ENCODE measurements around the gene GALNT10.

The GALNT10 gene

DNA sequence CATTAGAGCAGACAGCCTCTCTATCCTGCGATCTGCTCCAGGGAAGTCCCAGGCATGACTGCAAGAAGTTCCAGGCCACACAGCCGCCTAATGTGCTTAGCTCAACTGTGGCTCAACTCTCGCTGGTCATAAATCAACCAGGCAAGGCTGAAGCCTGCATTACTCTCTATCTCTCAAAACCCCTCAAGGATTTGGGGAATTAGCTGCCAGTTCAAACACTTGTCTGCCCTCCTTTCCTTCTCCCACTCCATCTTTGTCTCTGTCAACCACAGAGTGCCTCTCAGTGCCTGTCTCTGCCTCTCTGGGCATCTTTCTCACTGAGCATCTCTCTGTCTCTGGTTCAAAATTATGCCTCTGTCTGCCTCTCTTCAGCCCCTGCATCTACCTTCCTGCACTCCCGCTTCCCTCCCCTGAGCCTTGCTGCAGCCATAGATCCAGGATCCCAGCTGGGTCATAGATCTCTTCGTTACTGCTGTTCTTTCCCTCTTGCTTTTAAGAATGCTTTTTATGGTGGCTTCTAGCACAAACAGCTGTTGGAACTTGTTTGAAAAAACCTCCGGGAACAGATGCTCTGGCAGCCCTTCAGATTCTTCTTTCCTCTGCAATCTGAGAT is 27.9 kb upstream of the GALNT10 start:
- peaks cover 0 to 3% of the 10 kb centered on the region in 2 donors for H3K27me3 ChIP-seq (ENCODE audit: control insufficient read depth in 1 of 2, insufficient read depth in 2 of 2, low read length in 2 of 2)
- H3K9ac ChIP-seq (ENCODE audit: low read length in 2 of 2) = no peak overlapping the region
- H3K27ac ChIP-seq (ENCODE audit: low read length) = no peak overlapping the region
- peak overlapping the region in 1 of 2 donors; percentile 15 for H3K4me3 ChIP-seq (ENCODE audit: low read length in 2 of 2)
- no peaks in the 10 kb centered on the region for H3K9me3 ChIP-seq (ENCODE audit: control insufficient read depth in 2 of 2, low read length in 2 of 2)
- H3K36me3 ChIP-seq (ENCODE audit: control insufficient read depth in 2 of 2, insufficient read depth in 2 of 2, low read length in 2 of 2) = no peaks in the 10 kb centered on the region
- peaks cover 4% of the 10 kb centered on the region for H3K4me1 ChIP-seq (ENCODE audit: control insufficient read depth, insufficient read depth, low read length)

GRCh38 chr5:154163327-154164248 is 26.9 kb upstream of the GALNT10 start:
- H3K9ac ChIP-seq (ENCODE audit: low read length in 2 of 2) = no peak overlapping the region
- H3K36me3 ChIP-seq (ENCODE audit: control insufficient read depth in 2 of 2, insufficient read depth in 2 of 2, low read length in 2 of 2) = no peaks in the 10 kb centered on the region

DNA sequence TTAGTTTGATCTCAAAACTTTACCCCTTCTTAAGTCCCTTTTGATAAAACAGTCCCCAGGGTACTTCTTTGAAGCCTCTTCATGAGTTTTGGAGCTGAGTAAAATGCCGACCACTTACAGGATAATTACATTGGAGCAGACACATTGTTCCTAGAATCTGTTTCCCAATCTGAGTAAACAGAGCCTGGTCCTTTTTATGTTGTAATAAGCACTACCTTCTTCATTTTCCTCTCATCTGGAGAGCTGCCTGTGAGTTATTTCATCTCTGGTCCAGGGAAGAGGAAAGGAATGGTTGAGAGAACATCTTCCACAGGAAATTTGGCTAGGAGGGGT is 26.3 kb upstream of the GALNT10 start:
- Histone ChIP-seq H3K4me3 (ENCODE audit: low read length in 2 of 2) (no peak overlapping the region), H3K27me3 (ENCODE audit: control insufficient read depth in 1 of 2, insufficient read depth in 2 of 2, low read length in 2 of 2) (peaks cover 0 to 3% of the 10 kb centered on the region in 2 donors), H3K9ac (ENCODE audit: low read length in 2 of 2) (no peak overlapping the region), H3K36me3 (ENCODE audit: control insufficient read depth in 2 of 2, insufficient read depth in 2 of 2, low read length in 2 of 2) (no peaks in the 10 kb centered on the region), H3K9me3 (ENCODE audit: control insufficient read depth in 2 of 2, low read length in 2 of 2) (no peaks in the 10 kb centered on the region), H3K4me1 (ENCODE audit: control insufficient read depth, insufficient read depth, low read length) (no peaks in the 10 kb centered on the region), H3K27ac (ENCODE audit: low read length) (no peak overlapping the region)

More at GRCh38 chr5:154163327-154164248, 26.9 kb upstream of the GALNT10 start:
- H3K4me1 ChIP-seq (ENCODE audit: control insufficient read depth, insufficient read depth, low read length) = no peaks in the 10 kb centered on the region
- peaks cover 0 to 3% of the 10 kb centered on the region in 2 donors for H3K27me3 ChIP-seq (ENCODE audit: control insufficient read depth in 1 of 2, insufficient read depth in 2 of 2, low read length in 2 of 2)
- H3K9me3 ChIP-seq (ENCODE audit: control insufficient read depth in 2 of 2, low read length in 2 of 2) = no peaks in the 10 kb centered on the region
- no peak overlapping the region for H3K4me3 ChIP-seq (ENCODE audit: low read length in 2 of 2)
- no peak overlapping the region for H3K27ac ChIP-seq (ENCODE audit: low read length)

- no peaks in the 10 kb centered on the region for H3K36me3 ChIP-seq (ENCODE audit: control insufficient read depth in 2 of 2, insufficient read depth in 2 of 2, low read length in 2 of 2)
- no peak overlapping the region for H3K9ac ChIP-seq (ENCODE audit: low read length in 2 of 2)
- no peak overlapping the region for H3K27ac ChIP-seq (ENCODE audit: low read length)
- H3K27me3 ChIP-seq (ENCODE audit: control insufficient read depth in 1 of 2, insufficient read depth in 2 of 2, low read length in 2 of 2) = peaks cover 0 to 3% of the 10 kb centered on the region in 2 donors
- H3K4me3 ChIP-seq (ENCODE audit: low read length in 2 of 2) = no peak overlapping the region
- H3K4me1 ChIP-seq (ENCODE audit: control insufficient read depth, insufficient read depth, low read length) = no peaks in the 10 kb centered on the region
- H3K9me3 ChIP-seq (ENCODE audit: control insufficient read depth in 2 of 2, low read length in 2 of 2) = no peaks in the 10 kb centered on the region
Measured at GRCh38 chr5:154165886-154166285, 24.6 kb upstream of the GALNT10 start.

GRCh38 chr5:154166901-154167791 is 23.4 kb upstream of the GALNT10 start:
- no peaks in the 10 kb centered on the region for H3K36me3 ChIP-seq (ENCODE audit: control insufficient read depth in 2 of 2, insufficient read depth in 2 of 2, low read length in 2 of 2)
- no peaks in the 10 kb centered on the region for H3K9me3 ChIP-seq (ENCODE audit: control insufficient read depth in 2 of 2, low read length in 2 of 2)
- H3K9ac ChIP-seq (ENCODE audit: low read length in 2 of 2) = no peak overlapping the region
- H3K27ac ChIP-seq (ENCODE audit: low read length) = no peak overlapping the region
- no peaks in the 10 kb centered on the region for H3K4me1 ChIP-seq (ENCODE audit: control insufficient read depth, insufficient read depth, low read length)
- H3K27me3 ChIP-seq (ENCODE audit: control insufficient read depth in 1 of 2, insufficient read depth in 2 of 2, low read length in 2 of 2) = peaks cover 0 to 3% of the 10 kb centered on the region in 2 donors
- no peak overlapping the region for H3K4me3 ChIP-seq (ENCODE audit: low read length in 2 of 2)

GRCh38 chr5:154168395-154168794 is 22.1 kb upstream of the GALNT10 start:
- H3K9ac ChIP-seq (ENCODE audit: low read length in 2 of 2) = no peak overlapping the region
- no peak overlapping the region for H3K4me3 ChIP-seq (ENCODE audit: low read length in 2 of 2)
- H3K27me3 ChIP-seq (ENCODE audit: control insufficient read depth in 1 of 2, insufficient read depth in 2 of 2, low read length in 2 of 2) = peaks cover 0 to 3% of the 10 kb centered on the region in 2 donors
- H3K9me3 ChIP-seq (ENCODE audit: control insufficient read depth in 2 of 2, low read length in 2 of 2) = no peaks in the 10 kb centered on the region
- H3K36me3 ChIP-seq (ENCODE audit: control insufficient read depth in 2 of 2, insufficient read depth in 2 of 2, low read length in 2 of 2) = no peaks in the 10 kb centered on the region
- no peaks in the 10 kb centered on the region for H3K4me1 ChIP-seq (ENCODE audit: control insufficient read depth, insufficient read depth, low read length)
- H3K27ac ChIP-seq (ENCODE audit: low read length) = no peak overlapping the region

GRCh38 chr5:154172785-154173184 is 17.7 kb upstream of the GALNT10 start:
- H3K27ac ChIP-seq (ENCODE audit: low read length) = no peak overlapping the region
- no peaks in the 10 kb centered on the region for H3K9me3 ChIP-seq (ENCODE audit: control insufficient read depth in 2 of 2, low read length in 2 of 2)
- H3K4me3 ChIP-seq (ENCODE audit: low read length in 2 of 2) = no peak overlapping the region

DNA sequence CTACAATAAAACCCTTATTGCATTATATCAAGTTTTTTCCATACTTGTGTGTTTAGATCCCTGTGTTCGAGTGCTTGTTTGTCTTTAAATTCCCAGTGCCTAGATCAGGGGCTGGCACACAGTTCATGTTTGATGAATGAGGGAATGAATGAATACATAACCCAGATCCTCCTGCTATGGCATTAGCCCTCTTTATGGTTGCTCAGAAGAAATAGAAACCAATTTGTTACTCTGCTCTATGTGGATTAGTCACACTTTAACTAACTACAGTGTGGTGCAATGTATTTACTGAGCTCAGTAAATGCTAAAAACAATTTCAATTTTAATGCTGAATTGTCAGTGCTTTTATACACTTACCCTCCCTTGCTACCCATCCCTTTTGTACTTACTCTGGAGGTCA is 16.4 kb upstream of the GALNT10 start:
- H3K36me3 ChIP-seq (ENCODE audit: control insufficient read depth in 2 of 2, insufficient read depth in 2 of 2, low read length in 2 of 2) = no peaks in the 10 kb centered on the region
- H3K4me3 ChIP-seq (ENCODE audit: low read length in 2 of 2) = no peak overlapping the region
- peaks cover 3% of the 10 kb centered on the region for H3K4me1 ChIP-seq (ENCODE audit: control insufficient read depth, insufficient read depth, low read length)
- H3K27me3 ChIP-seq (ENCODE audit: control insufficient read depth in 1 of 2, insufficient read depth in 2 of 2, low read length in 2 of 2) = peaks cover 0 to 2% of the 10 kb centered on the region in 2 donors
- H3K9ac ChIP-seq (ENCODE audit: low read length in 2 of 2) = no peak overlapping the region
- no peak overlapping the region for H3K27ac ChIP-seq (ENCODE audit: low read length)
- H3K9me3 ChIP-seq (ENCODE audit: control insufficient read depth in 2 of 2, low read length in 2 of 2) = no peaks in the 10 kb centered on the region

More at GRCh38 chr5:154172785-154173184, 17.7 kb upstream of the GALNT10 start:
- H3K9ac ChIP-seq (ENCODE audit: low read length in 2 of 2) = no peak overlapping the region
- H3K27me3 ChIP-seq (ENCODE audit: control insufficient read depth in 1 of 2, insufficient read depth in 2 of 2, low read length in 2 of 2) = no peaks in the 10 kb centered on the region
- H3K36me3 ChIP-seq (ENCODE audit: control insufficient read depth in 2 of 2, insufficient read depth in 2 of 2, low read length in 2 of 2) = no peaks in the 10 kb centered on the region
- H3K4me1 ChIP-seq (ENCODE audit: control insufficient read depth, insufficient read depth, low read length) = peaks cover 3% of the 10 kb centered on the region

DNA sequence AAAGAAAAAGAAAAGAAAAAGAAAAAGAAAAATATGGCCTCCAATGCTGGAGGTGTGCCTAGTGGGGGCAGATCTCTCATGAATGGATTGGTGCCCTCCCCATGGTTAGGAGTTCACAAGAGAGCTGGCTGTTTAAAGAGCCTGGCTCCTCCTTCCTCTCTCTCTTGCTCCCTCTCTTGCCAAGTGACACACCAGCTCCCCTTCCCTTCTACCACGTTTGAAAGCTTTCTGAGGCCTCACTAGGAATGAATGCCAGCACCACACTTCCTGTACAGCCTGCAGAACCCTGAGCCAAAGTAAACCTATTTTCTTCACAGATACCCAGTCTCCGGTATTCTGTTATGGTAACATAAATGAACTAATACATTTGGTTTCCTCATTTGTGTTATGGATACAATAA is 14.4 kb upstream of the GALNT10 start:
- H3K36me3 ChIP-seq (ENCODE audit: control insufficient read depth in 2 of 2, insufficient read depth in 2 of 2, low read length in 2 of 2) = no peaks in the 10 kb centered on the region
- peaks cover 6% of the 10 kb centered on the region for H3K4me1 ChIP-seq (ENCODE audit: control insufficient read depth, insufficient read depth, low read length)
- no peak overlapping the region for H3K4me3 ChIP-seq (ENCODE audit: low read length in 2 of 2)
- no peaks in the 10 kb centered on the region for H3K9me3 ChIP-seq (ENCODE audit: control insufficient read depth in 2 of 2, low read length in 2 of 2)
- no peak overlapping the region for H3K9ac ChIP-seq (ENCODE audit: low read length in 2 of 2)
- H3K27me3 ChIP-seq (ENCODE audit: control insufficient read depth in 1 of 2, insufficient read depth in 2 of 2, low read length in 2 of 2) = peaks cover 0 to 2% of the 10 kb centered on the region in 2 donors
- H3K27ac ChIP-seq (ENCODE audit: low read length) = no peak overlapping the region

GRCh38 chr5:154178661-154179060 is 11.9 kb upstream of the GALNT10 start:
- H3K4me1 ChIP-seq (ENCODE audit: control insufficient read depth, insufficient read depth, low read length) = peaks cover 6% of the 10 kb centered on the region
- H3K4me3 ChIP-seq (ENCODE audit: low read length in 2 of 2) = no peak overlapping the region
- H3K9me3 ChIP-seq (ENCODE audit: control insufficient read depth in 2 of 2, low read length in 2 of 2) = no peaks in the 10 kb centered on the region
- H3K9ac ChIP-seq (ENCODE audit: low read length in 2 of 2) = no peak overlapping the region
- peaks cover 0 to 2% of the 10 kb centered on the region in 2 donors for H3K27me3 ChIP-seq (ENCODE audit: control insufficient read depth in 1 of 2, insufficient read depth in 2 of 2, low read length in 2 of 2)
- no peak overlapping the region for H3K27ac ChIP-seq (ENCODE audit: low read length)
- no peaks in the 10 kb centered on the region for H3K36me3 ChIP-seq (ENCODE audit: control insufficient read depth in 2 of 2, insufficient read depth in 2 of 2, low read length in 2 of 2)
